AG04449 (cell line): ENCODE results near the gene IL36B.

Experiments used
- CTCF ChIA-PET: fragments of 350-600 bp; formaldehyde crosslinking; extraction: SDS; loops from one replicate; lab custom pipeline; 2021; ENCODE audit warnings: antibody characterized with exemption; lab: Yijun Ruan, JAX
- POLR2A ChIA-PET: fragments of 400-600, 350-600 bp; formaldehyde crosslinking; extraction: SDS; loops from one replicate; lab custom pipeline; 2020; ENCODE audit warnings: antibody characterized with exemption, inconsistent platforms; lab: Yijun Ruan, JAX
- DNase-seq: peaks from one replicate; pipeline ENCODE4 v3.0.0-alpha.2; 2010; ENCODE audit warnings: low read depth, low spot score
- H3K4me3 ChIP-seq: 2 replicates; pipeline ENCODE4 v1.5.1; 2011; ENCODE audit warnings: low read depth, mild to moderate bottlenecking, control low read depth, low read length
- TF ChIP-seq, protein P1 (sequence below): IDR thresholded peaks from one replicate; pipeline ENCODE4 v1.5.1; 2011; ENCODE audit warnings: mild to moderate bottlenecking, moderate library complexity, low read length, control low read depth, inconsistent platforms; ENCODE audit not compliant: insufficient read depth; ENCODE audit errors: missing control alignments

The IL36B gene

DNA sequence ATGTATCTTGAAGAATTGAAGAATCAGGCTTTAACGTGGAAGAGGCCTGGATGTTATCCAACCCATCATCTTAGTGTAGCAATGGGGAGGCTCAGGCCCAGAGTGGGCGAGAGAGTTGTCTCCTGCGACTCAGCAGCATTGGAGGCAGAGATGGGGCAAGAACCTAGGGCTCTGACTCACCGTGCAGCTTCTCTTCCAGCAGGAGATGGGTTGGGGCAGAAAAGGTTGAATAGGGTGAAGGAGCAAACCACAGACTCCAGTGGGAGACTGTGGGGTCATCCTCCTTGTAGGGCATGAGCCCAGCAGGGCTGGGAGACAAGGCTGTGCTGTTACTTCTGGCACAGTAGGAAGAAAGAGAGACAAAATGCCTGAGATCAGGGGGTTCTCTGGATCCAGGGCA, 7.7 kb upstream of the IL36B start:
- TF ChIP-seq, protein P1, sequence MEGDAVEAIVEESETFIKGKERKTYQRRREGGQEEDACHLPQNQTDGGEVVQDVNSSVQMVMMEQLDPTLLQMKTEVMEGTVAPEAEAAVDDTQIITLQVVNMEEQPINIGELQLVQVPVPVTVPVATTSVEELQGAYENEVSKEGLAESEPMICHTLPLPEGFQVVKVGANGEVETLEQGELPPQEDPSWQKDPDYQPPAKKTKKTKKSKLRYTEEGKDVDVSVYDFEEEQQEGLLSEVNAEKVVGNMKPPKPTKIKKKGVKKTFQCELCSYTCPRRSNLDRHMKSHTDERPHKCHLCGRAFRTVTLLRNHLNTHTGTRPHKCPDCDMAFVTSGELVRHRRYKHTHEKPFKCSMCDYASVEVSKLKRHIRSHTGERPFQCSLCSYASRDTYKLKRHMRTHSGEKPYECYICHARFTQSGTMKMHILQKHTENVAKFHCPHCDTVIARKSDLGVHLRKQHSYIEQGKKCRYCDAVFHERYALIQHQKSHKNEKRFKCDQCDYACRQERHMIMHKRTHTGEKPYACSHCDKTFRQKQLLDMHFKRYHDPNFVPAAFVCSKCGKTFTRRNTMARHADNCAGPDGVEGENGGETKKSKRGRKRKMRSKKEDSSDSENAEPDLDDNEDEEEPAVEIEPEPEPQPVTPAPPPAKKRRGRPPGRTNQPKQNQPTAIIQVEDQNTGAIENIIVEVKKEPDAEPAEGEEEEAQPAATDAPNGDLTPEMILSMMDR = no peak
- CTCF ChIA-PET = interaction anchor here (0.9 kb wide), 1 partner anchor 20 kb away, joined by 3 read pairs; no protein-coding TSS in a partner anchor
- POLR2A ChIA-PET = no interaction called here
- no peak overlapping the region for H3K4me3 ChIP-seq
- DNase-seq = no peak

DNA sequence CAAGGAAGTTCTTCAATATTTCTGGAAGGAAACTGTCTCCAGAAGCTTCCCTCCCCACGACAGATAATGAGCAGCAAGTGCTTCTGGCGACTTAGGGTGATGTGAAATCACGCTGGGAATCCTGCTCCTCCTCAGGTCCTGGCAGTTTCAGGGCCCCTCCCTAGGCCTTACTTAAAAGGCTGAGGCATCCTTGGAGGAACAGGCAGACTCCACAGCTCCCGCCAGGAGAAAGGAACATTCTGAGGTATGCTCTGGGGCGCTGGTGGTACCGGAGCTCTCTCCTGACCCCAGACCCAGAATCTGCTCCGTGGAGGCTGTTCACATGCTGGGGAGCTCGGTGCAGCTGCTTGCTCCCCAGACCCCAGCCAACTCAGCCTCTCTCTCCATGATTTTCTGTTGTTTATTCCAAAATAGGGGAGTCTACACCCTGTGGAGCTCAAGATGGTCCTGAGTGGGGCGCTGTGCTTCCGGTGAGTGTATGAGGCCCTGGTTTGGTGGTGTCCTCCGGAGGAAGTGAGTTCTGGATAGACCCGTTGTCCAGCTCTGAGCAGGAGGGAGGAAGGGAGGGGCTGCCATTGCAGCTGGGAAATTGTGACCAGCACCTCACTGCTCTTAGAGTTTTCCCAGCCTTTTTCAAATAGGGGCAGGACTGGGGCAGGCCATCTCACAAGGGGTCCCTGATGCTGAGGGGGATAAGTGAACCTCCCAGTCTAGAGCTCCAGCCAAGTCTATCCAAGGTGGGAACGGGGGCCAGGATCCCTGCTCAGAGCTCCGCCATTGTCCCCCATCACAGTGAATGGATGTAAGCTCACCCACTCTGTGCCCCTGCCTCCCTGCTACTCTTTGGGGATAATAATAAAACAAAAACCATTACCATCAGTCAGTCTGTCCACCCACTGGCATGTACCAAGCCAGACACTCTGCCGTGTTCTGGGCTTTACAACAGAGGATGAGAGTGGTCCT, 6.6 kb upstream of the IL36B start, which contains the start of gene IL36RN:
IL36RN (plus strand) TSS at position 201 of the 963 bp plus-strand sequence; CDS start at position 442, 241 bp downstream.
- no peak within 1 kb of the TSS for H3K4me3 ChIP-seq
- ChIA-PET POLR2A (no interaction called here), CTCF (interaction anchor here (0.9 to 1.4 kb wide), 2 partner anchors 21 kb away, joined by 3 to 5 read pairs; no protein-coding TSS in a partner anchor)
- TF ChIP-seq, protein P1 = no peak
- DNase-seq = no peak

DNA sequence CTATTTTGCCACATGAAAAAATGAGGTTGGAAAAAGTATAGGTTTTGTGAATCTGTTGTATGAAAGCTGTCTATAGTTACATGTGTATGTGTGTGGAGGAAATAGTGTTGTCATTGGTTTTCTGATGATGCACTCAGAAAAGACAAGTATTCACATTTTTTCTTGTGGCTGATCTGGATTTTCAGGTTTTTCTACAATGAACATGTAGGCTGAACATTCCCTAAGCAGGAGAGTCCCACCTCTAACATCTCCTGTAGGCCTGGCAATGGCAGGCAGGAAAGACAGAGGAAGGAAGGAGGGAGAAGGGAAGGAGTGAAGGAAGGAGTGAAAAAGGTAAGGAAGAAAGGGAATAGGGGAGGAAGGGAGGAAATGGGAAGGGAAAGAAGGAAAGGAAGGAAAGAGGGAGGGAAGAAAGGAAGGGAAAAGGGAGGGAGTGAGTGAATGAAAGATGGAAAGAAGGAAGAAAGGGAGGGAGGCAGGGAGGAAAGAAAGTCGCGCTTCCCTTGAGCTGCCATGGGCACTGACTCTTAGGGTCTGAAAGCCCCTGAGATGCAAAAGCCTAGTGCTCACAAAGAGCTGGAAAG, 5.8 kb upstream of the IL36B start:
- ChIA-PET POLR2A (no interaction called here), CTCF (interaction anchor here (1.4 kb wide), 1 partner anchor 22 kb away, joined by 5 read pairs; no protein-coding TSS in a partner anchor)
- no peak for DNase-seq

DNA sequence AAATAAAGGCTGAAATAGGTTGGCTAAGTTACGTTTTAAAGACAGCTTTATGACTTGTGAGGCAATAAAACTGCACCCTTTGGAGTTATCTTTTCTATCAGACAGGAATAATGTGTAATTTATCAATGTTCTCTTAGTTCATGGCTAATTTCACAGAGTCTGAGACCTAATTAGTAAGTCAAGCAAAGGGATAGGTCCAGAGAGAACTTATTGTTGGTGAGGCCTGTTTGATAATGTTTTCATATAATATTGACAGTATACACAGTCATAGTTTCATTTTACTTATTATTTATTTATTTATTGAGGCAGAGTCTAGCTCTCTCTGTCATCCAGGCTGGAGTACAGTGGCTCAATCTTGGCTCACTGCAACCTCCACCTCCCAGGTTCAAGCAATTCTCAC, 4.5 kb upstream of the IL36B start:
- H3K4me3 ChIP-seq = no peak overlapping the region
- POLR2A ChIA-PET = no interaction called here
- DNase-seq = no peak
- TF ChIP-seq, protein P1 = no peak
- CTCF ChIA-PET = no interaction called here

More for the DNA sequence above, 5.8 kb upstream of the IL36B start:
- no peak overlapping the region for H3K4me3 ChIP-seq
- TF ChIP-seq, protein P1 = no peak

DNA sequence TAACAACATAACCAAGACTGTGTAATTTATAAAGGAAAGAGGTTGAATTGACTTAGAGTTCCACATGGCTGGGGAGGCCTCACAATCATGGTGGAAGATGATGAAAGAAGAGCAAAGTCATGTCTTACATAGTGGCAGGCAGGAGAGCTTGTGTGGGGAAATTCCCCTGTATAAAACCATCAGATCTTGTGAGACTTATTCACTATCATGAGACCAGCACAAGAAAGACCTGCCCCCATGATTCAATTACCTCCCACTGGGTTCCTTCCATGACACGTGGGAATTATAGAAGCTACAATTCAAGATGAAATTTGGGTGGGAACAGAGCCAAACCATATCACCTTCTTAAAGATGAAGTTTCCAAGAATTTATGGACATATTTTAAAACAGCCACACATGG, 3.9 kb upstream of the IL36B start:
- CTCF ChIA-PET = interaction anchor here (1.4 kb wide), 1 partner anchor 24 kb away, joined by 5 read pairs; no protein-coding TSS in a partner anchor
- no peak for DNase-seq

More for the DNA sequence above, 3.9 kb upstream of the IL36B start:
- H3K4me3 ChIP-seq = no peak overlapping the region
- TF ChIP-seq, protein P1 = no peak
- POLR2A ChIA-PET = no interaction called here
